Dermis blood vessel endothelial cell (primary cell): ENCODE results near the gene KANK2. TPM values are rescaled to one million over a fixed set of nuclear protein-coding genes. Genes with fewer than 3 reads are reported as not detected.
"Not testable (repeated sequence)": the region's sequence is repeated elsewhere in the genome, so short reads cannot be mapped to it uniquely, and the experiment has no call there.

ENCODE experiments used
- DNase-seq: peaks from one replicate; pipeline ENCODE4 v3.0.0; 2010
- total RNA-seq: library from RNA; depleted of rRNA; stranded (reverse); fragments of >200 nt; gene quantifications from 2 replicates; pipeline ENCODE4 v1.2.3, GENCODE V29; 2014

Gene KANK2
- total RNA-seq, 1 donor from 2014 or later = 102 TPM

GRCh38 chr19:11171144-11171543, 26.2 kb downstream of the KANK2 start:
- no peak for DNase-seq

- DNase-seq = peak; percentile 78
Measured at GRCh38 chr19:11169896-11170678, 27.3 kb downstream of the KANK2 start.

DNA sequence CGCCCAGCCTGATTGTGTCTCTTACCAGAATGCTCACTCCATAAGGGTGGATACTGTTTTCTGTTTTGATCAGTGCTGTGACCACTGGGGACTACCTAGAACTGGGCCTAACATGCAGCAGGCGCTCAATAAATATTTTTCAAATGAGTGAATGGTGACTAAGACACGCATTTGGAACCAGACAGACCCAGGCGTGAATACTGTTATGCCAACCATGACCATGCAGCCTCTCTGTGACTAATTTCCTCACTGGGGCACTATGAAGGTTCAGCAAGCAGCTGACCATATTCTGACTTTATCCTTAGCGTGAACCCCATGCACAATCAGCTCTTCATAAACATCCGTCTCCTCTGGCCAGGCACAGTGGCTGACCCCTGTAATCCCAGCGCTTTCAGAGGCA, 28.8 kb downstream of the KANK2 start:
- DNase-seq = peak; percentile 98

- DNase-seq = no peak
Measured at GRCh38 chr19:11166281-11167142, 30.8 kb downstream of the KANK2 start.

- DNase-seq = no peak
Measured at GRCh38 chr19:11165486-11166030, 31.8 kb downstream of the KANK2 start.

DNA sequence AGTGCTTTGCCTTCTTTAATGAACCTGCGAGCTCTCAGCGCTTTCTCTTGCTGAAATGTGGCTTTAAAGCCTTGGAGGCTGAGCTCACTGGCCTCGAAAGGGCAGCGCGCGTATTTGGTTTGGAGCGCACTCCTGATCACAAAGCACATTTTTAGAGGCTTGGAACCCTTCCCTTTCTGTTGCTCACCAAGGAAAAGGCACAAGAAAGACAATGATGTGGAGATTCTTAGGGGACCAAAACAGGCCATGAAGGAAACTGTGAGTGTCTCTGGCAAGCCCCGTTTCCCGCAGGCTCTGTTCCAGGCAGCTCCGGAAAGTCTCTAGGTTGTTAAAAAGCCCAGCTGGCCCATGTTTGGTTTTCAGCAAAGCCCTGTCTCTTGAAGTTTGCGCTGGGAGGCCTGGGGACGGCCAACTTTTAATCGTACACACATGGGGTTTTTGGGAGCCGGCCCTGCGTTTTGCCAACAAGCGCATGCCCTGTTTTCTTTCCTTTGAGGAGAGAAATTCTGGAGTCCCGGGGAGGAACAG, 32.4 kb downstream of the KANK2 start:
- DNase-seq = no peak

GRCh38 chr19:11164296-11164695, 33.0 kb downstream of the KANK2 start:
- DNase-seq = no peak

DNA sequence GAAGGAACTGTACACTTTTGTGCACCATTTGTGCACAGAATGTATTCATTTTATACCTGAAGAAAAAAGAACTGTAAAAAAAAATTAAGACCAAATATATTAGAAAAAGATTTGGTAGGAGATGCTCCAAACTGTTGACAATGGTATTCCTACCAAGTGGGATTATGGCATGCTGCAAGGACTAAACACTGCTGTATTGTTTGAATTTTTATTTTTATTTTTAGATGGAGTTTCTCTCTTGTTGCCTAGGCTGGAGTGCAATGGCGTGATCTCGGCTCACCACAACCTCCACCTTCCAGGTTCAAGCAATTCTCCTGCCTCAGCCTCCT, 36.9 kb downstream of the KANK2 start:
- not testable (repeated sequence) for DNase-seq

- DNase-seq = peak; percentile 48
Measured at GRCh38 chr19:11159598-11160439, 37.5 kb downstream of the KANK2 start.

DNA sequence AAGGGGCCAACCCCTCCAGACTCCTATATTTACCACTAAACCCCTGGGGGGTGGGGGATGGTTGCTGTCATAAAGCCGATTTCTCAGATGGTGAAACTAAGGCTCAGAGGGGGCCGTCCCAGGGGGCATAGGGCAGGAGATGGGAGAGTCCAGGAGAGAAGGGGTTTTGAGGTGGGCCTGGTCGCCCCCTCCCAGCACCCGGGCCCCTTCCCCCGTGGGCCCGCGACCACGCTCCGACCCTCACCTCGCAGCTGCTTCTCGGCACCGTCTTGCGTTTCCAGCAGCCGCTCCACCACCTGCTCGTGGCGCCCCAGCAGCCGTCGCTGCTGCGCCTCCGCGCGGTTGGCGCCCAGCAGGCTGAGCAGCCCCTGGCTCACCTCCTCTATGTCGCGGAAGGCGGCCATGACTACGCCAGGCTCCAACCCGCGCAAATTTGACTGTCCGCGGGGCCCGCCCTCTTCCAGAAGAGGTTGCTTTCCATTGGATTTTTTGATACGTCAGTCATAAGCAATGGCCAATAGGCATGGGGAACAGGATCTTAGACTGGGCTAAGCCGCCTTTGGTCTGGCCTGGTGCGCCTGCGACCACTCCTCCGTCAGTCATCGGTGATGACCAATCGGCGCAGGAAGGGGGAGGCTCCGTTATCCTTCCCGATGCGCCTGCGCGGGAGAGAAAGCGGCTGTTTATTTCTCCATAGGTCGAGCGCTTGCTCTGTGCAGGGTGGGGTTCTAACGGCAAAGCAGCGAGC, 41.8 kb downstream of the KANK2 start, which contains the start of gene SPC24:
Gene SPC24 (minus strand): TSS at position 410 of the 748 bp plus-strand sequence. CDS start 6 bp downstream, at position 404.
- DNase-seq = peak; percentile 99

DNA sequence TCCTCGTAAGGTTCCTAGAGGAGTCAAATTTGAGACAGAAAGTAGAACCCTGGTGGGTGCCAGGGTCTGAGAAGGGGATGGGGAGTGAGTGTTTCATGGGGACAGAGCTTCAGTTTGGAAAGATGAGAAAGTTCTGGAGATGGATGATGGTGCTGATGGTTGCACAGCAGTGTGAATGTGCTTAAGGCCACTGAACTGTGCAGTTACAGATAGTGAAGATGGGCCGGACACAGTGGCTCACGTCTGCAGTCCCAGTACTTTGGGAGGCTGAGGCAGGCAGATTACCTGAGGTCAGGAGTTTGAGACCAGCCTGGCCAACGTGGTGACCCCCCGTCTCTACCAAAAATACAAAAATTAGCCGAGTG, 42.7 kb downstream of the KANK2 start:
- DNase-seq = no peak

DNA sequence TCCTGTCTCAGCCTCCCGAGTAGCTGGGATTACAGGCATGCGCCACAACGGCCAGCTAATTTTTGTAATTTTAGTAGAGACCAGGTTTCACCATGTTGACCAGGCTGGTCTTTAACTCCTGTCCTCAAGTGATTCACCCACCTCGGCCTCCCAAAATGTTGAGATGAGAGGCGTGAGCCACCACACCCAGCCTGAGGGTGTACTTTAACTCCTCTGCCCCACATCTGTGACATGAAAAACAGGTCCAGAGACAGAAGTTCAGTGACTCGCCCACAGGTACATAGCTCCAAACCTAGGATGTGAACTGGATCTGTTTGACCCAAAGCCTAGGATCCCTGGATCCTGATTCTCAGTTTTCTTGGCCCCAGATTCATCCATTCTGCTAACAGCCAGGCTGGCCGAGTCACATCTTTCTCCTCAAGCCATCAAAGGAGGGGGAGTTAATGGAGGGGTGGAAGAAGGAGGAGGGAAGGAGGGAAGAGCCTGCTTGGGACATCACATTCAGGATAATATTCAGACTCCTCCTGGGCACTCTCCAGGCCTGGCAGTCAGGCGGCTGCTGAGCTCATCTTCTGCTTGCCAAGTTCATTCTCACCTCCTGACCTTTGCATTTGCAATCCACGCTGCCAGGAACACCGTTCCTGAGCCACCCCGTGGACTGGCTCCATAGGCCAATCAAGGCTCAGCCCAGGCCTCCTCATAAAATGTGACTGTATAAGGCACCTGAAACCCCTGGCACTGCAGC, 44.9 kb downstream of the KANK2 start:
- DNase-seq = peak; percentile 83

GRCh38 chr19:11151181-11151580, 46.2 kb downstream of the KANK2 start:
- DNase-seq = no peak

- DNase-seq = no peak
Measured at GRCh38 chr19:11148001-11148400, 49.3 kb downstream of the KANK2 start.

DNA sequence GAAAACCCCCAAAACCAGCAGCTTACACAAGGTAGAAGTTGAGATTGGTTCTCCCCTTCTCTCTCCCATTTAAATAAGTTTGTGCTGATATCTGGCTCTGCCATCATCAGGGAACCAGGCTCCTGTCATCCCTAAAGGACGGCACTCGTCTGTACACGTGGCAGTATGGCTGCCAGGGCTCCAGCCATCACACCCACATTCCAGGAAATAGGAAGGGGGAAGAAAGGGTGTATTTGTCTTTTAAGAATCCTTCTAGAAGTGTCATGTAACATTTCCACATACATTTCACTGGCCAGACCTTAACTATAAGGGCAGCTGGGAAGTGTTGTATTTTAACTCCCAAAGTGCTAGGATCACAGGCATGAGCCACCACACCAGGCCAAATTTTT, 51.8 kb downstream of the KANK2 start:
- no peak for DNase-seq

GRCh38 chr19:11142528-11143171, 54.7 kb downstream of the KANK2 start:
- peak; percentile 97 for DNase-seq

DNA sequence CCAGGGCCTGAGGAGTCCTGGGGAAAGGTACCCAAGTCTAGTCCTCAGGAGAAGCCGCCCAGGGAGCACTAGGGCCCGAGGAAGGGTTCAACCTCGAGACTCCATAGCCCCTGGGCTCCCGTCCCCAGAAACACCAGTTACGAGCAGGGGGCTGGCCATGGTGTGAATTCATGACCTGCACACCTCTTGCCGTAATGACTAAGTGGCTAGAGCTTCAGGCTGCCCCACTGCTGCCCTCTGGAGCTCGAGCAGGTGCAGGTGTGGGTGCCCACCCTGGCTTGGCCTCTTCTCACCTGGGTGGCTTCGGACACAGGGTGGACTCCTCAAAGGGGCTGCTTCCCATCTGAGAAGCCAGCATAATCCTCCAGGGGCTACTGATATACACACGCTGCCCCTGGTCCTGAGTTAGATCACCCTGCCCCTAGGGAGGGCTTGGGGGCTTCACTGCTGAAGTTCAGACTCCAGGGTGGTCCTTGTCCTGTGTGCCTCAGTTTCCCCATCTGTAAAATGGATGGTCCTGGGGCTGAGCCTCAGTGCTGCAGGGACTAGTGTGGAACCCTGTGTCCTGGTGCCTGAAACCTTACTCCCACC, 55.3 kb downstream of the KANK2 start:
- DNase-seq = no peak

GRCh38 chr19:11140896-11141295, 56.4 kb downstream of the KANK2 start:
- no peak for DNase-seq

GRCh38 chr19:11140023-11140538, 57.3 kb downstream of the KANK2 start:
- not testable (repeated sequence) for DNase-seq
